IPS DF 19.7 (cell line): ENCODE data around the gene MAPK8IP3.
"Not testable (repeated sequence)": the region's sequence is repeated elsewhere in the genome, so short reads cannot be mapped to it uniquely, and the experiment has no call there.

ENCODE experiments used
- DNase-seq: peaks from one replicate; pipeline ENCODE4 v3.0.0-alpha.2; 2013; ENCODE audit warnings: low read depth, low spot score

Gene MAPK8IP3

DNA sequence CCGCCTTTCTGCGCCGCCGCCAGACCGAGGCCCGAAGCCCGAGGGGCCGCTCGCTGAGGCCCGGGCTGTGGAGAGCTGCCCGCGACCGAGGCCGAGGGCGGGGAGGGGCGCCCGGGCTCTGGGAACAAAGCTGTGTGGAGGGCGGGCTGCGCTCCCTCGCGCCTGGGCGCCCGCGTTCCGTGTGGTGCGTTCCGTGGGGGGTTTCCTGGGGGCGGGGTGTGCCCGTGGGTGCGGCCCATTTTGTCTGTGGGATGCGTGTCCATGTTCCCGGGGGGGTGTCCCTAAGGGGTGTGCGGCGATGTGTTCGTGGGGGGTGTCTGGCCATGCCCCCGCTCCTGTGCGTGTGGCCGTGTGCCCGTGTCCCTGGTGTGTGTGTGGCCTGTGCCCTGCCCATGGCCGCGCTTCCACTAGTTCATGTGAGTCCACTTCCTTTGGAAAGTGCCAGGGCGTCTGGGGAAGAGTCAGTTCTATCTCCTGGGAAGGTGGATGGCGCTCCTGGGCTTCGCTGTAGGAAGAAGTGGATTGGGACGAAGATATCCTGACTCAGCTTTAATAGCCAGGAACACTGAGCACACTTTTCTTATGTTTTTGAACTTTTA lies 27.4 kb upstream of the MAPK8IP3 start:
- DNase-seq: no peak

DNA sequence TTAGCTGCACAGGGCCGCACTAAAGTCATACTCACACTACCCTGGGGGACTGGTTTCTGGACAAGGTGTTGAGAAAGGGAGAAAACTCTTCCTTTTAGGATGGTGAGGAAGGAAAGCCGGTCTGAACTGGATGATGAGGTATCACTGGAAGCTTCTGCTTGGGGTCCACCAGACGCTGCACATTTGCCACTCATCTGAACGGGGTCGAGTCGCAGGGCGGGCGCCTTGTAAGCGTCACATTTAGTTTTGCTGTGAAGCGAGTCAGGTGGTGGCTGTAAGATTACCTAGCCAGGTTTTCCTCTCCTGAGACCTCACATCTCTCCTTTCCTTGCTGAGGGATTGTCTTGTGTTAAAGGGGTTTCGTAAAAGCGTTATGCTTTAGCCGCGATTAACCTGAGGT lies 25.6 kb upstream of the MAPK8IP3 start:
- DNase-seq: no peak

DNA sequence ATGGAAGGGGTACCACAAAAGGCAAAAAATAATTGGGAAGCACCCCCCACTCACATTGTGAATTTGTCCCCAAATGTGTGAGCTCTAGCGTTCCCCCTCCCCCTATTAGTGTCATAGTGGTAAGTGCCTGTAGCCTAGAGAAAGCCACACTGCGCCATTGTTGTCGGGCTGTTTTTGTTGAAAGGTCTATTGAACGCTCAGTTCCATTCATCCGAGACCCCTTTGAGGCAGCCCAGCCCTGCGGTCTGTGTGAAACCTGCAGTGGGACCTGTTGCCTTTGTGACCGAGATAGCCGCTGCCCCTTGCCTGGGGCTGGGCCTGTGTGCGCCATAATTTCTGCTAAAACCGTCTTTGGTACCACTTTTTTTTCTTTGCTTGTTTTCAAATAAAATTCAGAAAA lies 25.0 kb upstream of the MAPK8IP3 start:
- no peak for DNase-seq

DNA sequence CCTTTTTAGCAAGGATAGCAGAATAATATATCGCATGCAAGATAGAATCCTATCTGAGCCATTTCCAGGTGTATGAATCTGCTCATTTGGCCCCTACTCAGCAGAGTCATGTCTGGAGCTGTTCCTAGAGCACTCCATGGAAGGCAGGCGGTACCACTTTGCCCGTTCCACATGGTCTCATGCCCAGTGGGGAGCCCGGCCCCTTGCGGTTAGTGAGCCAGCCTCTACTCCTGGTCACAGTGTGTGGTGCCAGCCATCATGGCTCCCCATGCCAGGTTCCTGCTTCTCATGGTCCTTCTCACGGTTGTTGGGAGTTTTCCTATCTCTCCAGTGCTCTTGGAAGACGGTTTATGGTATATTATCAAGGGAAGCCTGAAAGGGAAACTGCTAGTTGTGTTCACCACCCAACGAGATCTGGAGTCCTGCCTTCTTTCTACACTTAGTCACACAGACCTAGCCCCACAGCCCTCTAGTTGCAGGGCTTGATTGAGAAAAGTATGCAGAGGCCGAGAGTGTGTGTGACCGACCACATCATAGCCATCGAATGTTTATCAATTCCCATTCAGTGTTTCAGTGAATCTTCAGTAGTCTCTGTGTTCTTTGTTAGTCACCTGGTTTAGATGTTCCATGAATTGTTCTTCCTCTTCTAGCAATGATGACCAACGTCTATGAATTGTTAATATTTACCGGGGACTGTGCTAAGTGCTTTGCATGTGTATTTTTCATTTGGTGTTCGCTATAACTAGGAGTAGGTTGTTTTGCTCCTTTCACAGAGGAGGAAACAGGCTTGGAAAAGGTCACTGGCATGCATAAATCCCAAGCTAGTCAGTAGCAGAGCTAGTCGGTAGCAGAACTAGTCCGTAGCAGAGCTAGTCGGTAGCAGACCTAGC lies 18.3 kb upstream of the MAPK8IP3 start:
- DNase-seq: no peak

DNA sequence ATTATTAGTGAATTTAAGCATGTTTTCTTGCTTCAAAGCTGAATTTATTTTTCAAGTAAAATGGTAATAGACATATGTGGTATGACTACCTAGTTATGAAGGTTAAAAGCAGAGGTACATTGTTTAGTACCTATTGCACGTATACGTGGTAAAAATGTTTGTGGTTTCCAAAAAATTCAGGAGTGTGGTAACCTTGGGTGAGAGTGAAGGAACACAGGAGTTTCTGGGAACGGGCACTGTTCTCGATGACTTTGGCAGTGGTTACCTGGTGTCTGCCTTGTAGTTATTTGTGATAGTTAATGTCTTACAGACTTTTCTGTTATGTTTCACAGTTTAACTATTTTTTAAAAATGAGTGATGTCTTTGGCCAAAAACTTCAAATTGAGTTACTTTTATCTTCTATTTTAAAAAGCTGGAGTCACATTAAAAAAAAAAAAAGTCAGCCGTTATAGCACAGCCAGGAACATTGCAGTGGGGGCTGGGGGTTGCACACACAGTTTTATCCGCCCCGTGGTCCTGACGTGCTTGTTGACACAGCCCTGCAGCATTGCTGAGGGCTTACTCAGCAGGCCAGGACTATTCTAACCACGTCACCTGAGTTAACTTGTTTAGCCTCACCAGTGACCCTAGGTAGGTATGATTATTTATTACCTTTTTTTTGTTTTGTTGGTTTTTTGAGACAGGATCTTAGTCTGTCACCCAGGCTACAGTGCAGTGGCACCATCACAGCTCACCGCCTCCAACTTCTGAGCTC lies 17.0 kb upstream of the MAPK8IP3 start:
- no peak for DNase-seq

DNA sequence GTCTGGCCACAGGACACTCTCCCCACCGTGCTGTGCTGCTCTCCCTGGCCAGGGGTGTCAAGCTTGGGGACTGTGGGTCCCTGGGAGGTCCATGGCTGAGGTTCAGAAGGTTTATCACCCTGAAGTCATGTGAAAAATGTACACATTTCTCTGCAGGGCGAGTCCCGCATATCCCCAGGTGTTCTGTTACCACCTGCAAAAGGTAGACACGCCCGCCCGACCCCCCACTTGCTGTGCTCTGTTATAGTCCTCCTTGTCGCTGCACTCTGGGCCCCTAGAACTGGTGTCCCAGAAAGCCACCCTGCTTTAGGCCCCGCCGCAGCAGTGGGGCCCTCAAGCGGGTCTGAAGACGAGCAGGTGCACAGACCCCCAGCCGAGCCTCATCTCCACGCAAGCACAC lies 16.1 kb upstream of the MAPK8IP3 start:
- no peak for DNase-seq

DNA sequence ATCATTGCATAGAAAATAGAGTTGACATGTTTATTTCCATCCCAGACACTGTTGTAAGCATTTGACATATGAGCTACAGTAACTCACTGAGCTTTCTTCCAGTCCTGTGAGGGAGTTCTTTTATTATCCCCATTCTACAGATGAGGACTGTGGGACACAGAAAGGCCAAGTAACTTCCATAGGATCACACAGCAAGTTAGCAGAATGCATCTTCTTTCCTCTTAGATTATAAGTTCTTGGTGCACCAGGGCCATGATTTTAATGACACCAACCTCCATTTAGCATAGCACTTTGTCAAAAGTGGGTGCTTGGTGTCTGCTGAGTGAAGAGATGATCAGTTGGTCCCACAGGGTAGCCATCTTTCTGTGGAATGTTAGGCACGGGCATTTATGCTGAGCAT lies 15.2 kb upstream of the MAPK8IP3 start:
- DNase-seq: no peak

DNA sequence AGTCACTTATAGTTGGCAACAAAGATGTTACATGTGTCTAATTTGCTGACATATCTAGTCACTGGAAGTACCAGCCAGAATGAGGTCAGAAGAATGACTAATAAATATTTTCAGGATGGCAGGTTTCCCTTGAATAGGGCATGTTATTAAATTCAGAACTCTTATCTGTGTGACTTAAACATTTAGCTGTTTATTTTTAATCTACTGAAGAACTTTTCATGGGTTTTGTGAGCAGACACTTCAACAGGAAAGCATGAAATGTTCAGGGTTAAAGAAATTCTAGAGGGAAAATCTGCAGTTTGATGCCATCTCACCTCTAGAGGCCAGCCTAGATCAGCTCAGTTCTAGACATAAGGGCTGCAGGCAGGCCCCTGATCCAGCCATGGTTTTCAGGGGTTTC lies 14.7 kb upstream of the MAPK8IP3 start:
- DNase-seq: no peak

DNA sequence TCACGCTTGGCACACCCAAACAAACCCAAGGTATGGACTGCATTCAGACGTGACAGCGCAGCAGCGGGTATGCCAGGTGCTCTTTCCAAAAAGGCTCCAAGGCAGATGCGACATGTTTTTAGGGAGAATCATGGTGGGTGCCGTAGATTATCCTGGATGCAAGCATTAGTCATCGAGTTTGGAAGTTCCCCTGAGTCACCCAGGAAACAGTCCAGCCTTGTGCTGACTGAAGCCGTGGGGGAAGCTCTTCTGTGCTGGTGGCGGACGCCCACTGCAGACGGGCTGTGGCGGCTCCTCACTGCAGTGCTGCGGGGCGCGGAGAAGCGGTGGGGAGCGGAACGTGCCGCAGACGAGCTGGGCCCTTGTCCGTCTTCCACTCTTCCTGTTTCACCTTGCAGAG lies 14.0 kb upstream of the MAPK8IP3 start:
- no peak for DNase-seq

DNA sequence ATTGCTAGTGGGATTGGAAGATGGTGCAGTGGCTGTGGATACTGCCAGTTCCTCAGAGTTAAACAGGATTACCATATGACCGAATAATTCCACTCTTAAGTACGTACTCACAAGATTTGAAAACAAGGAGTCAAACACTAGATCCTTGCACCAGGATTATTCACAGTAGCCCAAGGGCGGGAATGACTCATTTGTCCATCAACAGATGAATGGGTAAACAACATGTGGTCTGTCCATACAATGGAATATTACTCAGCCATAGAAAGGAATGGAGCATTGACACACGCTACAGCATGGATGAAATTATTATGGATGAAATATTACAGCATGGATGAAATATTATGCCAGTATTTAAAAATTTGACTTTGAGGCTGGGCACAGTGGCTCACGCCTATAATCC lies 9.1 kb upstream of the MAPK8IP3 start:
- no peak for DNase-seq

DNA sequence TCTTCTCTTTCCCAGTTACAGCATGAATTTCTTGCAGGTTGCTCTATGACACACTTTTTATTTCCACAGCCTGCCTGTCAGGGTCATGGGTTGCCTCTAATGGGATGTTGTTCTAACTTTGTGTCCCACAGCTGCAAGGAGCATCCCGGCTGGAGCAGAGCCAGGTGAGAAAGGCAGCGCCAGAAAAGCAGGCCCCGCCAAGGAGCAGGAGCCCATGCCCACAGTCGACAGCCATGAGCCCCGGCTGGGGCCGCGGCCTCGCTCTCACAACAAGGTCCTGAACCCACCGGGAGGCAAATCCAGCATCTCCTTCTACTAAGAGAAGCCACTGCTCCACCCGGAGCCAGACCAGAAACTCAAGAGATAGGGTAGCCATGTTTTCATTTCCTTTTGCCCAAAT lies 7.3 kb upstream of the MAPK8IP3 start:
- DNase-seq: no peak

DNA sequence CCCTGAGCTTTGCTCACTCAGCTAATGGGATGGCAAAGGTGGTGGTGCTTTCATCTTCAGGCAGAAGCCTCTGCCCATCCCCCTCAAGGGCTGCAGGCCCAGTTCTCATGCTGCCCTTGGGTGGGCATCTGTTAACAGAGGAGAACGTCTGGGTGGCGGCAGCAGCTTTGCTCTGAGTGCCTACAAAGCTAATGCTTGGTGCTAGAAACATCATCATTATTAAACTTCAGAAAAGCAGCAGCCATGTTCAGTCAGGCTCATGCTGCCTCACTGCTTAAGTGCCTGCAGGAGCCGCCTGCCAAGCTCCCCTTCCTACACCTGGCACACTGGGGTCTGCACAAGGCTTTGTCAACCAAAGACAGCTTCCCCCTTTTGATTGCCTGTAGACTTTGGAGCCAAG lies 5.7 kb upstream of the MAPK8IP3 start:
- no peak for DNase-seq

DNA sequence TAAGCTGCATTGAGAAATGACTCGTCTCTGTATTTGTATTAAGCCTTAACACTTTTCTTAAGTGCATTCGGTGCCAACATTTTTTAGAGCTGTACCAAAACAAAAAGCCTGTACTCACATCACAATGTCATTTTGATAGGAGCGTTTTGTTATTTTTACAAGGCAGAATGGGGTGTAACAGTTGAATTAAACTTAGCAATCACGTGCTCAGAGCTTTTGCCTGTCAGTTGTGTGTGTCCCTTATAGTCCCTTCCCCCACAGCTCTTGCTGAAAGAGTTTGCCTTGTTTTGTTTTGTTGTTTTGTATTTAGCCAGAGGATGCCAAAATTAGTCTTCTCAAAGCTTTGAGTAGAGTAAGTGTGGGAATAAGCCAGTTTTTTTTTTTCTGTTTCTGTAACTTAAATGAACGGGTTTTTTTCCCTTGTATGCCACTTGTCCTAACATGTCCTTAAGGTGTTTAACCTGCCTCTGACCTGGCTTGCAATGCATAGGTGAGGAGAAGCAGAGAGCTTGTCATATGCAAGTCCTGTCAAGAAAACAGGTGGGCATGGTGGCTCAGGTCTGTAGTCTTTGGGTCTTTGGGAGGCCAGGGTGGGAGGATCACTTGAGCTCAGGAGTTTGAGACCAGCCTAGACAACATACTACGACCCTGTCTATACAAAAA lies 4.6 kb upstream of the MAPK8IP3 start:
- DNase-seq: no peak

DNA sequence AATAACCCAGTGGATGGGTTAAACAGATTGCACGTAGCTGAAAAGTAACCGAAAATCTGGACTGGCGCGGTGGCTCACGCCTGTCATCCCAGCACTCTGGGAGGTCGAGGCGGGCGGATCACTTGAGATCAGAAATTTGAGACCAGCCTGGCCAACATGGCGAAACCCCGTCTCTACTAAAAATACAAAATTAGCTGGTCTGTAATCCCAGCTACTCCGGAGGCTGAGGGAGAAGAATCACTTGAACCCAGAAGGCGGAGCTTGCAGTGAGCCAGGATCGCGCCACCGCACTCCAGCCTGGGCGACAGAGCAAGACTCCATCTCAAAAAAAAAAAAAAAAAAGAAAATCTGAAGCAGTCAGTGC lies 689 bp upstream of the MAPK8IP3 start:
- not testable (repeated sequence) for DNase-seq

DNA sequence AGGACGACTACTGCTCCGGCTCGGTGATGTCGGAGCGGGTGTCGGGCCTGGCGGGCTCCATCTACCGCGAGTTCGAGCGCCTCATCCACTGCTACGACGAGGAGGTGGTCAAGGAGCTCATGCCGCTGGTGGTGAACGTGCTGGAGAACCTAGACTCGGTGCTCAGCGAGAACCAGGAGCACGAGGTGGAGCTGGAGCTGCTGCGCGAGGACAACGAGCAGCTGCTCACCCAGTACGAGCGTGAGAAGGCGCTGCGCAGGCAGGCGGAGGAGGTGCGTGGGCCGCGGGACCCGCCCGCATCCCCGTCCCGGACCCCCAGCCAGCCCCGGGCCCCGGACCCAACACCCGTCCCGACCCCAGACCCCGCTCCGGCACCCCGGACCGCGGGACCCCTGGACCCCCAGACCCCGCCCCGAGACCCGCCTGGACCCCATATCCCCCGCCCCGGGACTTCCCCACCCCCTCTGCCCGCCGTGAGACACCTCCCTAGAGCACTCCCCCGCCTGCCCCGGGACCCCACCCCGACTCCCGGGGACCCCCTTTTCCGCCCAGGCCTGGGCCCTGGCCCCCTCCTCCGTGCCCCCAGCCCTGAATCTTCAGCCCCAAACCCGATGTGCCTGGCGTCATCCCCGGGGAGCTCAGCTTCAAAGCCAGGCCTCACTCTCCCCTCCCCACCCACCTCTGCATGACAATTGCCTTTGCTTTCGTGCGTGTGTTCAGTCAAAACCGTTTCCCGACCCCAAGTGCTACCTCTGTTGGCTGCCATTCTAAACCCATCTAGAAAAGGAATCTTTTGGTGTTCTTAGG lies 594 bp downstream of the MAPK8IP3 start:
- DNase-seq: no peak

DNA sequence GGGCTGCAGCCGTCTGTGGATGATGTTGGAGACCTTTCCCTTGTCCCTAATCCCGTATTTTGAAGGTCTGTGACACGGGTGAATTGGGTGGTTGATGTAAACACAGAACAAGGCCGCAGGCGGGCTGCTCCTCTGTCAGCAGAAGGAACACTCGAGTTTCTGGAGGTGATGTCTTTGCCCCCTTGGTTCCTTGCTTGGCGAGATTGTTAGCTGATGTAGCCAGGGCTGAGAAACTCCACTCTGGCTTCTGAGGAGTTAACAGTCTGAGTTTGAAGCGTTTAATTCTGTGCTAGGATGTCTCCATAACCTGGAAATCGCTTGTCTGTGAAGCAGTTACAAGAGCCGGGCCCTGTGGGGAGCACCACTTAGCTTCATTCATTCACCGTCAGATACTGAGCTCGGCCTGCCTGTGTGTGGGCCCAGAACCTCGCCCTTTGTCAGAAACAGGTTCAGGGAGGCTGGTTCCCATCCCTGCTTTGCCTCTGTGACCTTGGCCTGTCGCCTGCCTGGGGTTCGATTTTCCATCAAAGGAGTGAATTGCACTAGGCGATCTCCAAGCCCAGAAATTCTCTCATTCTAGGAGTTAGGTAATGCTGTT lies 1.3 kb downstream of the MAPK8IP3 start:
- DNase-seq: no peak

DNA sequence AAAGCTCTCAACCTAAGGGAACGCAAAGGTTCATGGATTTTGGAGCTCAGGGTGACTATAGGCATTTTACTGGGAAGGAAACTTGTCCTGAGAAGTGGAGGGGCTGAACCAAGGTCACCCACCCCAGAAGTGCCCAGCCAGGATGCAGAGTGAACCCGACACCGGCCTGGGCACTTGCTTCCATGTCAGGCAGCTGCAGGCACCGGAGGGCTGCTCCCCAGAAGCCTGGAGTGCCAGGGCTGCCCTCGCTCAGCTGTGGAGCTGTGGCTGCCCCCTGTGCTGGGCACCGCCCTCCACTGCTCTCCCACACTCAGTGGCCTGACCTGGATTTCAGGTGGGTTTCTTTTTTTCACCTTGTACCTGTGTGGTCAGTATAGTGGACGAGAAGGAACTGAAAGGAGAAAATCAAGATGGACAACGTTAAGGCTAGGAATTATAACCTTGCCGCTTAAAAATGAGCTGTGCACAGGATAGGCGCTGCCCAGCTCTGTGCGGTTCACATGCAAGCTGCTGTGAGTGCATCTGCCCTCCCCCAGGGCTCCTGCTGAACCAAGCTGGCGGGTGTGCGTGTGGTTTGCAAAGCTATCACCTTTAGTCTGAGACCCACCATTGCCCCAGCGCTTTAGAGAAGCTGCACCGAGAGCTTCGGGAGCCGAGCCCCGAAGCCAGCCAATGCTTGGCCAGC lies 2.2 kb downstream of the MAPK8IP3 start:
- no peak for DNase-seq

DNA sequence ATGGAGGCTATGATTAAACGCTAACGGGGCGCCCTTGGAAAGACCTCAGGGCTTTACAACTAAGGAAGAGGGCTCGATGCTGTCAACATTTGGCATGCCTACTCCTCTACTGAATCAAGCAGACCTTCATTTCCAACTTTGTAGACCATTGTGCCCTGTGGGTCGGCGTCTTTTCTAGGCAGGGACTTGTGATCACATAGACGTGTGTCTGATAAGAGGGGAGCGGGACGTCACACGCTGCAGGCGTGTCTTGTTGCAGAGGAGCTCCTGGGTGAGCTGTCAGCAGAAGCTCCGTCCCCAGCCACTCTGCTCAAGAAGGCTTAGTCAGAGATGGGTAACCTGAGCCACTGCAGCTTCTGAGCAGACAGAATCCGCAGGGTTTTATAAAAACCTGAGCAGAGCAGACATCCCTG lies 2.8 kb downstream of the MAPK8IP3 start:
- DNase-seq: no peak

DNA sequence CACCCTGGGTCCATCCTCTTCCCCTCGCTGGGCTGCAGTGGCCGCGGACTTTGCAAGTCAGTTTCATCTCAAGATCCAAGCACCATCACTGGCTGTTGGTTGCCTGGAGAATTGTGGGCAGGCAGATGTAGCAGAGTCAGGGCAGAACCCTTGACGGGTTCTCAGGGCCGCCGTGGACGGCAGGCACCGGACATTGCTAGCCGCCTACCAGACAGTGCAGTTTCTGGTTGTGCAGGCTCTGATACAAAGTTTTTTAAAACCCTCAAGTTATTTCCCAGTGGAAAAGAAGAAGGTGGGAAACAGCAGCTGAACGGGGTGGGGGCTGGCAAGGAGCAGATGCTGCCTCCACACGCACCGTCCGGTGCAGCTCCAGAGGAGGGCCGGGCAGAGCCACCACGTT lies 3.4 kb downstream of the MAPK8IP3 start:
- DNase-seq: no peak

DNA sequence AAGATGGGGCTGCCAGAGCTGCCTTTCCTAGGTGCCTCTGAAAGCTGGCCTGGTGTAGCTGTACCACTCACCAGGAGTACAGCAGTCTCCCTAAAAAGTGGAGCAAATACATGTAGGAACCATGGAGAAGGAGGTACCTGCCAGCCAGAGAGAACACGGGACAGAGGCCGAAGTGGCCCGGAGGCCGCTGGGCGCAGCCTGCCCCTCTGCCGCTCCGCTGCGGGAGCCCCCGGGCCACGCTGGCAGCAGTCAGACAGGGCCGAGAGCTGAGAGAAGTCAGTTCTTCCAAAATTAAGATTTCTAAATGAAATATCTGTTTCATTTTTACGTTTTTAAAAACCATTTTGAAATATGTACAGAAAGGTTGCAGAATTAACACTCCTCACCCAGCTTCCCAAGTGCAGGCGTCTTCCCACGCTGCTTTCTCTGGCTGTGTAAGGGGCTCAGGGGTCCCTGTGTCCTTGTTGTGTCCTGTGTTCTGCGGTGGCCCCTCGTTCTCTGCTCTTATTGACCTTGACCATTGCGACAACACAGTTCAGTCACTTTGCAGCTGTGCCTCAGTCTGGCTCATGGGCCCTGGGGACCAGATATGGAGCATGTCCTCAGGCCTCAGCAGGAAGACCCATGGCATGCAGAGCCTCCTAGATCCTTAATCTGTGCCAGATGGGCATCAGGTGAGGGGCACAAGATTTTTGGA lies 5.0 kb downstream of the MAPK8IP3 start:
- no peak for DNase-seq
